Choroid plexus epithelial cell (primary cell): ENCODE data around the gene NEK6.
A peak's percentile ranks its signal among the peaks of the same experiment; 100 is the strongest.
"Not testable (repeated sequence)": the region's sequence is repeated elsewhere in the genome, so short reads cannot be mapped to it uniquely, and the experiment has no call there.

Experiments used
- DNase-seq: peaks from one replicate; pipeline ENCODE4 v3.0.0-alpha.2; 2010; ENCODE audit warnings: low read depth
- H3K4me3 ChIP-seq: 2 replicates; pipeline ENCODE4 v1.5.1; 2011; ENCODE audit warnings: low read depth, mild to moderate bottlenecking, control low read depth, low read length, moderate library complexity
- CTCF ChIP-seq: conservative IDR thresholded peaks from 2 replicates; pipeline ENCODE4 v1.5.1; 2011; ENCODE audit warnings: low read depth, mild to moderate bottlenecking, control low read depth, inconsistent platforms, low read length, moderate library complexity

NEK6 gene

GRCh38 chr9:124225945-124226344, 31.8 kb upstream of the NEK6 start:
- DNase-seq: no peak
- no peak for TF ChIP-seq CTCF
- H3K4me3 ChIP-seq: no peak overlapping the region

- no peak overlapping the region for H3K4me3 ChIP-seq
- no peak for DNase-seq
These were observed 29.2 kb upstream of the NEK6 start for GRCh38 chr9:124228516-124228915.

GRCh38 chr9:124231095-124231737, 26.5 kb upstream of the NEK6 start:
- DNase-seq: no peak
- no peak overlapping the region for H3K4me3 ChIP-seq
- no peak for TF ChIP-seq CTCF

More at GRCh38 chr9:124228516-124228915, 29.2 kb upstream of the NEK6 start:
- TF ChIP-seq CTCF: no peak

GRCh38 chr9:124238546-124239140, 19.1 kb upstream of the NEK6 start:
- H3K4me3 ChIP-seq: no peak overlapping the region

GRCh38 chr9:124239249-124240073, 18.3 kb upstream of the NEK6 start:
- DNase-seq: no peak
- H3K4me3 ChIP-seq: no peak overlapping the region
- no peak for TF ChIP-seq CTCF

More at GRCh38 chr9:124238546-124239140, 19.1 kb upstream of the NEK6 start:
- no peak for TF ChIP-seq CTCF
- DNase-seq: no peak

- peak; percentile 51 for DNase-seq
- TF ChIP-seq CTCF: no peak
- peak overlapping the region; percentile 43 for H3K4me3 ChIP-seq
These were observed 15.2 kb upstream of the NEK6 start for GRCh38 chr9:124242331-124243194.

- DNase-seq, H3K4me3 ChIP-seq: not testable (repeated sequence)
These were observed 10.4 kb upstream of the NEK6 start for GRCh38 chr9:124247393-124247792.
